ENCODE results near the gene PDIA5.

The PDIA5 gene

GRCh38 chr3:123119388-123119787 is 52.6 kb downstream of the PDIA5 start:
- TF ChIP-seq CTCF (IDR thresholded peaks at IDR 0.05), result no peak

GRCh38 chr3:123119802-123120201 is 53.0 kb downstream of the PDIA5 start:
- TF ChIP-seq CTCF (IDR thresholded peaks at IDR 0.05), result no peak

GRCh38 chr3:123120573-123120972 is 53.7 kb downstream of the PDIA5 start:
- no peak for TF ChIP-seq CTCF (IDR thresholded peaks at IDR 0.05)

- TF ChIP-seq CTCF (IDR thresholded peaks at IDR 0.05), result no peak
These were observed 55.2 kb downstream of the PDIA5 start for GRCh38 chr3:123122057-123122456.

GRCh38 chr3:123122525-123123315 is 55.9 kb downstream of the PDIA5 start:
- TF ChIP-seq CTCF (IDR thresholded peaks at IDR 0.05), result no peak

GRCh38 chr3:123123716-123124616 is 57.1 kb downstream of the PDIA5 start:
- no peak for TF ChIP-seq CTCF (IDR thresholded peaks at IDR 0.05)

- no peak for TF ChIP-seq CTCF (IDR thresholded peaks at IDR 0.05)
These were observed 58.1 kb downstream of the PDIA5 start for GRCh38 chr3:123124971-123125370.
